NT2/D1 (cell line): ENCODE results near the gene AMPD2.

Experiments used
- SUZ12 ChIP-seq: IDR thresholded peaks from 2 replicates; pipeline ENCODE4 v1.6.1; 2011; ENCODE audit not compliant: insufficient read length, insufficient read depth; ENCODE audit errors: extremely low read depth
- YY1 ChIP-seq: IDR thresholded peaks from 2 replicates; pipeline ENCODE4 v1.6.1; 2011; ENCODE audit not compliant: insufficient read length, insufficient read depth
- ZNF274 ChIP-seq: IDR thresholded peaks from 2 replicates; pipeline ENCODE4 v1.6.1; 2011; ENCODE audit warnings: mild to moderate bottlenecking, low read depth, low read length

GRCh38 chr1:109640285-109640865 is 20.7 kb downstream of the AMPD2 start:
- TF ChIP-seq YY1: no peak
- no peak for TF ChIP-seq ZNF274
- TF ChIP-seq SUZ12: no peak
